H1 (cell line): ENCODE data around the gene KRT32. TPM values are rescaled to one million over a fixed set of nuclear protein-coding genes. Genes with fewer than 3 reads are reported as not detected.

Experiments used
- CTCF ChIA-PET: fragments of 300-600 bp; sonication (Branson Sonifier 250); formaldehyde crosslinking; loops from one replicate; lab custom pipeline; 2021; ENCODE audit not compliant: partially characterized antibody; lab: Charles Lee
- POLR2A ChIA-PET: fragments of 300-600 bp; sonication (Branson Sonifier 250); formaldehyde crosslinking; loops from one replicate; lab custom pipeline; 2021; ENCODE audit warnings: inconsistent platforms; ENCODE audit not compliant: partially characterized antibody; lab: Charles Lee
- DNase-seq, 2 experiments: peaks; one replicate each; pipeline versions ENCODE4 v3.0.0 to v3.0.0-alpha.2; 2010 to 2022; ENCODE audit warnings: low spot score in 2 of 2, low read depth in 1 of 2, mixed read lengths in 1 of 2
- FAIRE-seq: peaks from 2 replicates; lab custom pipeline; 2011; peaks lifted over from hg19 to GRCh38; lab: Jason Lieb, UNC
- H2AFZ ChIP-seq: 2 replicates; pipeline ENCODE4 v1.8.1; 2012; ENCODE audit warnings: low read length, inconsistent platforms
- H2AK5ac ChIP-seq: 2 replicates; pipeline ENCODE4 v1.6.1; 2013; ENCODE audit warnings: low read depth, low read length
- H2BK120ac ChIP-seq: replicated peaks from 2 replicates; pipeline ENCODE3; 2013; ENCODE audit warnings: low read depth, low read length, inconsistent platforms
- H2BK12ac ChIP-seq: 2 replicates; pipeline ENCODE4 v1.6.1; 2013; ENCODE audit warnings: low read depth, low read length
- H2BK15ac ChIP-seq: 2 replicates; pipeline ENCODE4 v1.6.1; 2013; ENCODE audit warnings: low read length
- H2BK20ac ChIP-seq: 2 replicates; pipeline ENCODE4 v1.6.1; 2013; ENCODE audit warnings: low read length
- H2BK5ac ChIP-seq: 2 replicates; pipeline ENCODE4 v1.6.1; 2013; ENCODE audit warnings: low read depth, low read length
- H3K14ac ChIP-seq: 2 replicates; pipeline ENCODE4 v1.6.1; 2013; ENCODE audit warnings: inconsistent platforms; ENCODE audit not compliant: insufficient read length
- H3K18ac ChIP-seq: 2 replicates; pipeline ENCODE4 v1.6.1; 2013; ENCODE audit warnings: low read length; ENCODE audit errors: extremely low read depth
- H3K23ac ChIP-seq: 2 replicates; pipeline ENCODE4 v1.6.1; 2013; ENCODE audit warnings: inconsistent platforms; ENCODE audit not compliant: insufficient read length
- H3K23me2 ChIP-seq: 2 replicates; pipeline ENCODE4 v1.6.1; 2013; ENCODE audit warnings: low read depth, low read length
- H3K27ac ChIP-seq: 2 replicates; pipeline ENCODE4 v1.6.1; 2011; ENCODE audit warnings: low read depth, low read length, inconsistent platforms
- H3K27me3 ChIP-seq, 4 experiments: replicated peaks in 1 of 4; 1 replicate in 1 of 4; 2 replicates in 3 of 4; pipeline versions ENCODE4 v1.6.1 to v1.8.1; 2011 to 2013; ENCODE audit warnings: low read length in 3 of 4, mild to moderate bottlenecking in 3 of 4, inconsistent platforms in 2 of 4, mixed read lengths in 2 of 4, moderate library complexity in 1 of 4; ENCODE audit not compliant: control insufficient read depth in 3 of 4, insufficient read depth in 3 of 4; ENCODE audit errors: extremely low read depth in 1 of 4
- H3K36me3 ChIP-seq, 4 experiments: 2 replicates each; pipeline versions ENCODE4 v1.6.1 to v1.8.1; 2011 to 2013; ENCODE audit warnings: mild to moderate bottlenecking in 4 of 4, low read length in 3 of 4, moderate library complexity in 2 of 4, control low read depth in 1 of 4, inconsistent platforms in 1 of 4; ENCODE audit not compliant: insufficient read depth in 4 of 4, control insufficient read depth in 2 of 4
- H3K4ac ChIP-seq: replicated peaks from 2 replicates; pipeline ENCODE3; 2013; ENCODE audit warnings: low read length, low read depth, mixed read lengths, inconsistent platforms; ENCODE audit not compliant: insufficient read length
- H3K4me1 ChIP-seq, 4 experiments: replicated peaks in 1 of 4; 1 replicate in 1 of 4; 2 replicates in 3 of 4; pipeline versions ENCODE4 v1.6.1 to v1.8.1; 2011 to 2013; ENCODE audit warnings: low read length in 3 of 4, inconsistent platforms in 2 of 4, mixed read lengths in 1 of 4; ENCODE audit not compliant: insufficient read depth in 4 of 4, control insufficient read depth in 3 of 4
- H3K4me2 ChIP-seq, 2 experiments: 2 replicates each; pipeline versions ENCODE4 v1.6.1 to v1.8.1; 2011 to 2013; ENCODE audit warnings: low read depth in 2 of 2, low read length in 2 of 2, control low read depth in 1 of 2, inconsistent platforms in 1 of 2, mild to moderate bottlenecking in 1 of 2; ENCODE audit not compliant: insufficient read depth in 1 of 2
- H3K4me3 ChIP-seq, 4 experiments: fragments of 200-600, 300-600 bp in 1 of 4; sonication (generic), shearing (Covaris generic), sonication (Bioruptor Twin) in 1 of 4; 2 replicates each; pipeline versions ENCODE4 v1.5.1 to v1.8.1; 2011 to 2016; ENCODE audit warnings: low read length in 4 of 4, low read depth in 3 of 4, control low read depth in 2 of 4, inconsistent platforms in 2 of 4, mild to moderate bottlenecking in 2 of 4, mixed read lengths in 1 of 4, moderate library complexity in 1 of 4; ENCODE audit not compliant: insufficient read depth in 2 of 4; ENCODE audit errors: extremely low read depth in 1 of 4
- H3K56ac ChIP-seq: replicated peaks from 2 replicates; pipeline ENCODE3; 2013; ENCODE audit warnings: low read depth, mild to moderate bottlenecking, mixed read lengths, low read length, inconsistent platforms; ENCODE audit not compliant: insufficient read length
- H3K79me1 ChIP-seq: 2 replicates; pipeline ENCODE4 v1.6.1; 2013; ENCODE audit warnings: low read depth, low read length, control low read depth
- H3K79me2 ChIP-seq, 2 experiments: 2 replicates each; pipeline versions ENCODE4 v1.6.1 to v1.8.1; 2012 to 2013; ENCODE audit warnings: low read length in 2 of 2, mild to moderate bottlenecking in 2 of 2, inconsistent platforms in 1 of 2; ENCODE audit not compliant: insufficient read depth in 2 of 2, control insufficient read depth in 1 of 2
- H3K9ac ChIP-seq, 4 experiments: replicated peaks in 1 of 4; 1 replicate in 1 of 4; 2 replicates in 3 of 4; pipeline versions ENCODE4 v1.6.1 to v1.8.1; 2011 to 2013; ENCODE audit warnings: low read depth in 3 of 4, low read length in 3 of 4, control low read depth in 2 of 4, mild to moderate bottlenecking in 2 of 4, moderate library complexity in 2 of 4, inconsistent platforms in 1 of 4; ENCODE audit errors: extremely low read depth in 1 of 4
- H3K9me3 ChIP-seq, 2 experiments: 2 replicates each; pipeline versions ENCODE4 v1.6.1 to v1.8.1; 2012 to 2013; ENCODE audit warnings: mild to moderate bottlenecking in 2 of 2, moderate library complexity in 2 of 2, control low read depth in 1 of 2, inconsistent platforms in 1 of 2, low read depth in 1 of 2, low read length in 1 of 2, mixed read lengths in 1 of 2; ENCODE audit not compliant: insufficient read depth in 2 of 2
- H4K20me1 ChIP-seq, 2 experiments: replicated peaks in 1 of 2; 2 replicates each; pipeline versions ENCODE3 to v1.8.1; 2011 to 2013; ENCODE audit warnings: inconsistent platforms in 2 of 2, low read length in 2 of 2, mild to moderate bottlenecking in 1 of 2; ENCODE audit not compliant: insufficient read depth in 2 of 2, control insufficient read depth in 1 of 2
- H4K5ac ChIP-seq: 2 replicates; pipeline ENCODE4 v1.6.1; 2013; ENCODE audit warnings: low read length, low read depth, mixed read lengths, inconsistent platforms; ENCODE audit not compliant: insufficient read length
- H4K8ac ChIP-seq: 2 replicates; pipeline ENCODE4 v1.8.0; 2013; ENCODE audit warnings: mild to moderate bottlenecking, moderate library complexity, low read length, inconsistent platforms; ENCODE audit not compliant: insufficient read depth; ENCODE audit errors: extremely low read depth
- H4K91ac ChIP-seq: replicated peaks from 2 replicates; pipeline ENCODE3; 2013; ENCODE audit warnings: low read length, mixed read lengths, inconsistent platforms; ENCODE audit not compliant: insufficient read length
- CBX5 ChIP-seq: fragments of 300-800, 300-1000 bp; sonication (generic); IDR thresholded peaks from 2 replicates; pipeline ENCODE4 v1.7.1; 2016; ENCODE audit warnings: antibody characterized with exemption, low read length, low read depth
- CREB1 ChIP-seq: IDR thresholded peaks from 2 replicates; pipeline ENCODE4 v1.6.1; 2012; ENCODE audit warnings: inconsistent platforms
- EGR1 ChIP-seq: IDR thresholded peaks from 2 replicates; pipeline ENCODE4 v1.6.1; 2011; ENCODE audit warnings: low read depth, low read length, borderline replicate concordance
- EZH2 ChIP-seq: fragments of 200-600 bp; sonication (generic); IDR thresholded peaks from 2 replicates; pipeline ENCODE4 v1.7.1; 2012; ENCODE audit warnings: low read depth, mild to moderate bottlenecking, moderate library complexity, low read length, inconsistent platforms; ENCODE audit not compliant: severe bottlenecking
- GABPA ChIP-seq: IDR thresholded peaks from 2 replicates; pipeline ENCODE4 v1.6.1; 2011; ENCODE audit warnings: mild to moderate bottlenecking, low read length, moderate library complexity, borderline replicate concordance; ENCODE audit not compliant: insufficient read depth
- KDM5A ChIP-seq: fragments of 200-600 bp; IDR thresholded peaks from 2 replicates; pipeline ENCODE4 v1.7.1; 2012; ENCODE audit warnings: mild to moderate bottlenecking, low read length, inconsistent platforms, mixed read lengths
- POLR2AphosphoS5 ChIP-seq: IDR thresholded peaks from 2 replicates; pipeline ENCODE4 v1.6.1; 2011; ENCODE audit warnings: low read depth, low read length
- SIN3A ChIP-seq, 2 experiments: IDR thresholded peaks in 1 of 2; conservative IDR thresholded peaks in 1 of 2; 2 replicates each; pipeline ENCODE4 v1.6.1; 2011 to 2012; ENCODE audit warnings: low read length in 2 of 2, improper control_type of control experiment in 1 of 2, low read depth in 1 of 2, mild to moderate bottlenecking in 1 of 2
- WGBS, 2 experiments: shearing (Covaris generic) in 1 of 2; methylation state at CpG; one replicate each; pipeline versions ENCODE4 v1.1.6 to v1.1.7; 2013 to 2015; ENCODE audit warnings: low lambda C conversion rate in 2 of 2, mixed read lengths in 2 of 2, inconsistent platforms in 1 of 2, low coverage in 1 of 2, missing lambda C conversion rate in 1 of 2; ENCODE audit not compliant: insufficient replicate concordance in 2 of 2, insufficient coverage in 1 of 2, insufficient read length in 1 of 2; ENCODE audit errors: extremely low coverage in 1 of 2, missing lambda C conversion rate in 1 of 2; 5-methylcytosine and 5-hydroxymethylcytosine counted together
- polyA plus RNA-seq, 7 experiments: library from polyadenylated mRNA; depleted of rRNA in 3 of 7; stranded (reverse) in 5 of 7; unstranded in 2 of 7; fragments of >200 nt in 5 of 7; fragments of 200-250 nt in 2 of 7; gene quantifications; 1 replicate in 5 of 7; 2 replicates in 1 of 7; 4 replicates in 1 of 7; pipeline versions ENCODE4 v1.2.1 to v1.2.3, GENCODE V29; 2011 to 2013; ENCODE audit warnings: missing spikeins in 2 of 7, mixed read lengths in 2 of 7
- total RNA-seq: library from RNA; stranded (reverse); fragmentation: NEBNext Ultra II Directional; extraction: Animal tissue kit (Norgen Biotek cat#: 25700); gene quantifications from 2 replicates; pipeline ENCODE4 v1.2.1, GENCODE V29; 2021

Gene KRT32
- total and polyA plus RNA-seq, 2 of the 8 experiments (the other 6 are each of a cell fraction or from before 2014, with no cell fraction given), result not detected

- H3K23me2 ChIP-seq, result no peaks in the 10 kb centered on the region
- CTCF ChIA-PET, result interaction anchor here (11.2 to 33.9 kb wide), 2 partner anchors 12 to 66 kb away, joined by 98 to 427 read pairs; partner anchors contain the start of gene KRT36
Observed at GRCh38 chr17:41481036-41481435, 13.8 kb upstream of the KRT32 start, which contains the start of gene KRT35. Gene KRT35, minus strand, starts transcription at chr17:41481151. Its CDS starts 54 bp downstream, at chr17:41481097.

More at GRCh38 chr17:41481036-41481435, 13.8 kb upstream of the KRT32 start, which contains the start of gene KRT35:
- Histone ChIP-seq H2BK12ac (no peak within 1 kb of the TSS), H3K9me3 (no peaks in the 10 kb centered on the region), H3K27ac (no peak within 1 kb of the TSS), H4K20me1 (no peaks in the 10 kb centered on the region), H3K4ac (no peak within 1 kb of the TSS), H3K9ac (no peak within 1 kb of the TSS), H4K91ac (no peak within 1 kb of the TSS), H3K18ac (no peak within 1 kb of the TSS), H3K4me1 (no peaks in the 10 kb centered on the region; a peak in 1 of 7 replicates), H3K56ac (no peak within 1 kb of the TSS), H4K5ac (no peak within 1 kb of the TSS), H3K79me1 (no peaks in the 10 kb centered on the region), H2AFZ (no peak within 1 kb of the TSS), H2BK120ac (no peak within 1 kb of the TSS), H3K27me3 (peaks cover 0 to under 1% (median 0%) of the 10 kb centered on the region in 4 experiments; a peak in 3 of 7 replicates), H3K36me3 (no peaks in the 10 kb centered on the region), H3K4me2 (no peak within 1 kb of the TSS), H2BK15ac (no peak within 1 kb of the TSS), H3K4me3 (no peak within 1 kb of the TSS), H3K23ac (no peak within 1 kb of the TSS), H3K14ac (no peak within 1 kb of the TSS), H3K79me2 (no peaks in the 10 kb centered on the region), H2BK20ac (no peak within 1 kb of the TSS), H4K8ac (no peak within 1 kb of the TSS), H2BK5ac (no peak within 1 kb of the TSS), H2AK5ac (no peak within 1 kb of the TSS)
- TF ChIP-seq GABPA (no peak), POLR2AphosphoS5 (no peak), EGR1 (no peak), SIN3A (conservative IDR thresholded peaks at IDR 0.05 in 1 of 2, IDR thresholded peaks at IDR 0.05 in 1 of 2; ENCODE audit: low read depth in 1 of 2, low read length in 2 of 2) (no peak), EZH2 (no peak), CBX5 (no peak), KDM5A (no peak), CREB1 (no peak)
- 94% methylated on average over 2 of the region's 2 CpGs; no CpG with 5 or more reads in 1 of the 2 experiments for WGBS, 2 experiments
- FAIRE-seq (no peak), DNase-seq (no peak)
- POLR2A ChIA-PET, result interaction anchor here (1.4 to 1.5 kb wide), 2 partner anchors 10 to 41 kb away, joined by 5 read pairs; no protein-coding TSS in a partner anchor
